ENCODE results near the gene KIAA1614.
A peak's percentile ranks its signal among the peaks of the same experiment; 100 is the strongest.

Gene KIAA1614

GRCh38 chr1:180937624-180938225, 25.0 kb downstream of the KIAA1614 start:
- FAIRE-seq (peak; percentile 9), DNase-seq (ENCODE audit: extremely low spot score, insufficient read length, low read depth) (no peak)

- DNase-seq (ENCODE audit: extremely low spot score, insufficient read length, low read depth) (no peak), FAIRE-seq (no peak)
These were observed 26.5 kb downstream of the KIAA1614 start for GRCh38 chr1:180939073-180939710.

GRCh38 chr1:180939711-180940103, 27.0 kb downstream of the KIAA1614 start:
- FAIRE-seq (no peak), DNase-seq (ENCODE audit: extremely low spot score, insufficient read length, low read depth) (no peak)

GRCh38 chr1:180940445-180940844, 27.7 kb downstream of the KIAA1614 start:
- FAIRE-seq (no peak), DNase-seq (ENCODE audit: extremely low spot score, insufficient read length, low read depth) (no peak)

- no peak for DNase-seq (ENCODE audit: extremely low spot score, insufficient read length, low read depth)
- no peak for FAIRE-seq
These were observed 29.0 kb downstream of the KIAA1614 start for GRCh38 chr1:180941518-180942275.

DNA sequence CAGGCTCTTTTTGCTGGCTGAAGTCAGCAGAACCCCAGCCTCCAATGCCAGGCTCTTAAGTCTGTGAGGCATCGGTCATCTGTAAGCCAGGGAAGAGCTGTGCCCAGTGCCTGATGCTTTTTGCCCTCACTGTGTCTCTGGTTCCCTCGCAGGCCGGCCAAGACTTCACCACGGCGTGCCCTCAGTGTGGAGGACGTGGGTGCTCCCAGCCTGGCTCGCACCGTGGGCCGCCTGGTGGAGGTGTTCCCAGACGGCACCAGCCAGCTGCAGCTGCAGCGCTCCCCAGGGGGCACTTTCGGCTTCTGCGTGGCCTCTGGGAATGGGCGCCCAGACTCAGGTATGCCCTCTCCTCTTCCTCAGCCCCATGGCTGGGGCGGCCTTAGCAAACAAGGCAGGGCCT, 32.5 kb downstream of the KIAA1614 start:
- FAIRE-seq (no peak), DNase-seq (ENCODE audit: extremely low spot score, insufficient read length, low read depth) (no peak)

- FAIRE-seq (no peak), DNase-seq (ENCODE audit: extremely low spot score, insufficient read length, low read depth) (no peak)
These were observed 32.9 kb downstream of the KIAA1614 start for GRCh38 chr1:180945551-180945950.

DNA sequence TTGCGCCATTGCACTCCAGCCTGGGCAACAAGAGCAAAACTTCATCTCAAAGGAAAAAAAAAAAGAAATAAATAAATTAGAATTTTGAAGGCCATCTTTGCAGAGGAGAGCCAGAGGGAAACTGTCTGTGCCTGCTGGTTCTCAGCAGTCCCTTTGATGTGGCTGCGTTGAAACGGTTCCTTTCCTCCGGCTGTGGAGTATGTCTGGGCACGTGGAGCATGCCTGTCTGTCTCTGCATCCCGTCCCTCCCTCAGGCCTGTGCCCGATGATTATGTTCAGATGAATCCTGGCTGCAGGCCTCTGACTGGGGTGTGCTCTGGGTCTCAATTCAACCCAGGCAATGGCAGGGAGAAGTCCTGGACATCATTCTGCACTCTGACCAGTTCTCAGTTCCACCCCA, 33.4 kb downstream of the KIAA1614 start:
- FAIRE-seq (no peak), DNase-seq (ENCODE audit: extremely low spot score, insufficient read length, low read depth) (no peak)

GRCh38 chr1:180946541-180947498, 34.1 kb downstream of the KIAA1614 start:
- no peak for FAIRE-seq
- no peak for DNase-seq (ENCODE audit: extremely low spot score, insufficient read length, low read depth)

DNA sequence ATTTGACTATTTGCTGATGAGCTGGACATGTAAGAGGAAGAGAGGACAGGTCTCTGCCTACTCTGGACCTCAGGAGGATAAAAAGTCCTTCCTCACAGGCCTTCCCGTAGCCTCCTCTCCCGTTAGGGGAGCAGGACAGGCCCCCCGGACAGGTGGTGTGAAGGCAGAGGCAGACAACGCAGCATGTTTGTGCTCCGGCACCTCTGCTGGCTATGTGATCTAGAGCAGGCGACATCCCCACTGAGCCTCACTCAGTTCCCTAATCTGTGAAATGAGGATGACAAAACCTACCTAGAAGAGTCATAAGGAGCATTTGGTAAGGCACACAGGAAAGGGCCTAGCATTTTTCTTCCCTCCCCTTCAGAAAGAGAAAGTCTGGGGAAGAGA, 34.8 kb downstream of the KIAA1614 start:
- FAIRE-seq, result no peak
- no peak for DNase-seq (ENCODE audit: extremely low spot score, insufficient read length, low read depth)

DNA sequence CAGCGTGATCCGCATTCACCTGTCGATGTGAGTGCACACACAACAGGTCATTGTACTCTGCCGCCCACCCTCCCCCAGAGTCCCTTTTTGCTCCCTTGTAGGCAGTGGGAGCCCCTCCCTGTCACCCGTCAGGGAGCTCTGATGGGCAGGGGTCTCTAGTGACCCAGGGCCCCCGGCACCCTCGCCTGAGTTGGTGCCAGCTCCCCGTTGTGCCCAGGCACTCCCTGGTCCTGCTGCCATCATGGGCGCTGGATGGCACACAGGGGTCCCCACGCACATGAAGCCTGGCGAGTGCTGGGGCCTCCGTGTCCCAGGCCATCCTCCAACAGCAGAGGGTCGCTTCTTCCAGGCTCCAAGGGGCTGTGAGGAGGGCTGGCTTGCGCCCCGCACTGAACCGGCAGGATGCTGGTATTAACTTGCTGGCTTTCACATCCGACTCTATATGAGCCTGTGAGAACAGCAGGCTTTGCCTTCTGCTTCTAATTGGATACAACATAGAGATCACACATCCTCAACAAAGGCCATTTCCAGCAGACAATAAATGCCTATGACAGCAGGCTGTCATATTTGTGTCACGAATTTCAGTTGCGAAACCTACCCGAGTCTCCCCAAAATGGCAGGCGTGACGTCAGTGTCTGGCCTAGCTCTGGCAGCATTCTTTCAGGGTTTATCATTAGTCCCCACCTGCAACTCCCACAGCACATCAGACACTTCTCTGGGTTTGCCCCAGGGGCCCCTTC, 35.4 kb downstream of the KIAA1614 start:
- FAIRE-seq (no peak), DNase-seq (ENCODE audit: extremely low spot score, insufficient read length, low read depth) (no peak)

DNA sequence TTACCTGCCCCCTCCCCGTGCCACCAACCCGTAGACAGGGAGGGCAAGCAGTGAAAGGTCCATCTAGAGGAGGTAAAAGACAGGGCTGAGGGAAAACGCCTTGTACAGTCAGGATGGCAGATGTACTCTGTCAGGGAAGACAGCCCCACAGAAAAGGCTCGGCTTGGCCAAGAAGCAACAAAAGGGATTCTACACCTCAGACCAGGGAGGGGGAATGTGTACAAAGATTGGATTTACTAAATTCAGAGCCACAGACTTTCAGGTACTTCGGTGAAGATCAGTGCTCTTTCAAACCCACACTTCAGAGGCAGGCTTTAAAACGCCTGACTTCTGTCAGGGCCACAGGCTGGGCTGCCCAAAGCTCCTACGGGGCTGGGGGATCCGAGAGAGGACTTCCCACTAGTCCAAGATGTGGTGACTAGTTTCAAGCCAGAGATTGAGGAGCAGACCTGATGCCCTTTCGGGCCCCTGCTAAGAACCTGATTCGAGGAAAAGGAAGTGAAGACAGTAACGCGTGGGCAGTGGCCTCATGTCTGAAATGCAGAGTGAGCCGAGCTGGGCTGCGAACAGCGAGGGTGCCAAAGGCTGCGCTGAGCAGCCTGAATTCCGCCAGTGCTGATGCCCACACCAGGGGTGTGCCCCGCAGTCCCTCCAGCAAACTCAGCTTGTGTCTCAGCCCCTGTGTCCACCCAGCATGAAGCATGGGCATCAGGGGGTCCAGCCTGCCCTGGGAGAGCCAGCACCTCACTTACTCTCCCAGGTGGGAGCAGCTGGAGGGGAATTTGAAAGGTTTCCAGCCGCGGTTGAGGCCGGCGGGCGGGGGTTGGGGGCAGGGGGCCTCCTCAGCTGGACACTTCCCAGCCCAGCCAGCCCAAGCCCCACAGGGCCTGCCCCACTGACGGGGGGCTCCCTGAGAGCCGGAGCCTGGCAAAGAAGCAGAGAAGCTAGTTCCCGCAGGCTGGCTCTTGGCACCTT, 36.2 kb downstream of the KIAA1614 start:
- DNase-seq (ENCODE audit: extremely low spot score, insufficient read length, low read depth) (no peak), FAIRE-seq (no peak)

DNA sequence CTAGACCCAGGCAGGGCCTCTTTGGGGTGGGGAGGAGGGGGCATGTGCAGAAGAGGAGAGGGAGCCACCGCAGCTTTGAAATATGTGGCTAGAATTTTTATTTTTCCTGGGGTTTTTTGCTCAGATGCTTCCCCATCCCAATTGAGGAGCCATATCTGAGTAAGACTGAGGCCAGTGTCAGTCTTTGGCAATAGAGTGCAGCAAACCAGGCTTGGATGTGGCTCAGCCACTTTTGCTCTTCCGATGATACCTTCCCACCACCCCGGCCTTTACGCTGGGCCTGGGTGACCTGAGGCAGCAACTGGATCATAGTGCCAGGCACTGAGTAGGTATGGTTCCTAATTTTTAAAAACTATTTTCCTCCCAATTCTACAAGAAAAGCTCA, 36.9 kb downstream of the KIAA1614 start:
- no peak for FAIRE-seq
- no peak for DNase-seq (ENCODE audit: extremely low spot score, insufficient read length, low read depth)

DNA sequence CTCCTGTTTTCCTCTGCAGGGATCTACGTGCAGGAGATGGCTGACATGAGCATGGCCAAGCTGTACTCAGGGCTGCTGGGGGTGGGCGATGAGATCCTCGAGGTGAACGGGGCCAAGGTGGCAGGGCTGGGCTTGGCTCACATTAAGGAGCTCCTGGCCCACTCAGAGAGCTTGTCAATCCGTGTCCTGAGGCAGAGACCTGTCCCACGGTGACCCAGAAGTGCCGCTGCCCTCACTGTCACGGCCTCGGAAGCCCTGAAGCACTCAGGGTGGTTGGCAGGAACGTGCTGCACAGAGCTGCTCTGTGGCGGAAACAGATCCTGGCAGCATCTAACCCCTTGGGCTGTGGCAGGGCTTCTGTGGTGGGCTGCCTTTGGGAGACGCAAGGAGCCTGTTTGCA, 37.6 kb downstream of the KIAA1614 start:
- FAIRE-seq (no peak), DNase-seq (ENCODE audit: extremely low spot score, insufficient read length, low read depth) (no peak)

DNA sequence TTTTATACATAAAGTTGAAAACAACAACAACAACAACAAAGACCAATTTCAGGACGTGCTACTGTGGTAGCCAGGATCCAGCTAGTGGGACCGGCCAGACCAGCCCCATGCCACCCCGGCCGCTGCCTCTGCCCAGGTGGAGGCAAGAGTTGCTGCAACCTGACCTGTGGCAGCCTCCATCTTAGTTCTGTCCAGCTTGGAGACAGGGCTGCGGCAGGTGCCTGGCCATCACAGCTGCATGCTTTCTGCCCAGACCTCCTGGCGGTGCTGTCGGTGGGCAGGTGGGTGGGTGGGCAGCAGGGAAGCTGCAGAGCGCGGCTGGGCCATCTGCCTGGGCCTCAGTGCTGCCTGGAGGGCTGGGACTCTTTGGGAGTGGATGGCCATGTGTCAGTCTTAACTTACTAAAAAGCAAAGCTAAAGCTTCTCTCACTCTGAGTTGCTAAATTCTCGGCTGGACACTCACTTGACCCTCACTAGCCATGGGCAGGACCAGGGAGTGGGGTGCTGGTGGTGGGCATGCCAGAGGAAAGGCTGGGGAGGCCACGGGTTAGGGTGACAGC, 38.6 kb downstream of the KIAA1614 start:
- no peak for FAIRE-seq
- no peak for DNase-seq (ENCODE audit: extremely low spot score, insufficient read length, low read depth)

DNA sequence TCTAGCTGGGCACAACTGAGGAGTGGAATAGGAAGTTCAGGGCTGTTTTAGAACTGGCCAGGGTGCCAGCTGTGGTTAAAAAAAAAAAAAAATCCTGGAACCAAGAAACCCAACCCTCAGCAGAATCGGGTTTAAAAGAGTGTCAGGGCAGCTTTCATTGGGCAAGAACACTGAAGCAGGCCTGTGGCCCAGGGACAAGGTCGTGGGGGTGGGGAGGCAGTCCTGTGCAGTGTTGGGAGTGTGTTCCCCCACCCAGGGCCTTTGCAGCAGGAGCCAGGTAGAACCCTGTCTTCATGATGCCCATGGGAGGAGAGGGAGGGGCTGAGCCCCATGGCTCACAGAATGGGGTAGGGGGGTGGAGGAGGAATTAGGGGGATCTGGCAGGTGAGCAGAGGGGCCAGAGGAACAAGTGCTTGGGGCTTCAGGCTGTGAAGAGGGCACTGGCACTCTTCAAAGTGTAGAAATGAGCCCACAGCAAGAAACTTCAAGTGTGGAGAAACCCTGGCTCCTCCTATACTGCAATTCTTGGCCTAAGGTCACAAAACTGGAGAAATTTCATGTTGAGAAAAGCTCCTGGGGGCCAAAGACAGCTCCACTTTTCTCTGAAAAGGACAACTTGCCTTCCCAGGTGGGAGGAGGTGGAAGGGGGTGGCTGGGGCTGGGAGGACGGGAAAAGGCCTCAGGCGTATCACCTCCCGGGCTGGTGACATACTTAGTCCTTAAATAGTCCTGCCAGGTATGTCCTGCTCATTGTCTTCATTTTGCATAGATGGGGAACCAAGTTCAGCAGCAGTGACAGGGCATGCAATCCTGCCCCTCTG, 39.3 kb downstream of the KIAA1614 start:
- FAIRE-seq, result no peak
- DNase-seq (ENCODE audit: extremely low spot score, insufficient read length, low read depth), result no peak

GRCh38 chr1:180952657-180953013, 39.9 kb downstream of the KIAA1614 start:
- FAIRE-seq, result no peak
- DNase-seq (ENCODE audit: extremely low spot score, insufficient read length, low read depth), result no peak
